GM12873 (cell line): ENCODE results near the gene WNK2.

Source experiments
- TF ChIP-seq, protein P1 (sequence below): IDR thresholded peaks from 2 replicates; pipeline ENCODE4 v1.5.1; 2012; ENCODE audit warnings: low read depth, mild to moderate bottlenecking, moderate library complexity, low read length, control low read depth; ENCODE audit not compliant: insufficient read depth; ENCODE audit errors: missing control alignments

Gene WNK2

DNA sequence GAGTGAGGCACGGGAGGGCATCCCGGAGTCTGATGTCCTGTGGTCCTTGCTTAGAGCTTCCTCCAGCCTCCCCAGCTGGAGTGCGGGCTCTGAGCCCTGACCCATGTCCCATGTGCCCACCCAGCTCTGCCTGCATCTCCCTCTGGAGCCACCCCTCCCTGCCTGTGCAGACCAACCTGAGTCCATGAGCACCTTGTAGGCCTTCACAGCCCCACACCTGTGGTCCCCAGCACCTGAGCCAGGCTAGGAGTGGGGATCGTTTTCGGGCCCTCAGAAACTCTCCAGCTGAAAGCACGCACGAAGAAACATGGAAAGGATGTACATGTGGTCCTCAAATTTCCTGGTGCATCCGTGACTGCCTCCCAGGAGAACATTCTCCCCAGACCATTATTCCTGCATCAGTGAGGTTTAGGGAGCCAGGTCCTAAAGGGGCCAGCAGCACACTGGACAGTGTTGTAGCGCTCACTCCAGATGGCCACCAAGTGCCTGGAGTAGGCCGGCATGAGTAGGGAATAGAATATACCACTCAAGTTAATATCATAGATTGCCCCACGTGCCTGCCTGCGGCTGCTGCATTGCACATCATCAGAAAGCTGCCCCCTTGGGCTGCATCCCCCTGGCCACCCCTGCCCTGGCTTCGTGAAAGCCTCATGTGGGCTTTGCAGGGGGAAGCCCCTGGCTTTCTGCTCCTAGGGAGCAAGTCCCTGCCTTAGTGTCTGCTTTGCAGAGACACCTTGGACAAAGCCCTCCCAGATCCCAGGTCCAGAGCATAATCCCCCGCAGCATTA, 80.6 kb downstream of the WNK2 start:
- TF ChIP-seq, protein P1, sequence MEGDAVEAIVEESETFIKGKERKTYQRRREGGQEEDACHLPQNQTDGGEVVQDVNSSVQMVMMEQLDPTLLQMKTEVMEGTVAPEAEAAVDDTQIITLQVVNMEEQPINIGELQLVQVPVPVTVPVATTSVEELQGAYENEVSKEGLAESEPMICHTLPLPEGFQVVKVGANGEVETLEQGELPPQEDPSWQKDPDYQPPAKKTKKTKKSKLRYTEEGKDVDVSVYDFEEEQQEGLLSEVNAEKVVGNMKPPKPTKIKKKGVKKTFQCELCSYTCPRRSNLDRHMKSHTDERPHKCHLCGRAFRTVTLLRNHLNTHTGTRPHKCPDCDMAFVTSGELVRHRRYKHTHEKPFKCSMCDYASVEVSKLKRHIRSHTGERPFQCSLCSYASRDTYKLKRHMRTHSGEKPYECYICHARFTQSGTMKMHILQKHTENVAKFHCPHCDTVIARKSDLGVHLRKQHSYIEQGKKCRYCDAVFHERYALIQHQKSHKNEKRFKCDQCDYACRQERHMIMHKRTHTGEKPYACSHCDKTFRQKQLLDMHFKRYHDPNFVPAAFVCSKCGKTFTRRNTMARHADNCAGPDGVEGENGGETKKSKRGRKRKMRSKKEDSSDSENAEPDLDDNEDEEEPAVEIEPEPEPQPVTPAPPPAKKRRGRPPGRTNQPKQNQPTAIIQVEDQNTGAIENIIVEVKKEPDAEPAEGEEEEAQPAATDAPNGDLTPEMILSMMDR = no peak

DNA sequence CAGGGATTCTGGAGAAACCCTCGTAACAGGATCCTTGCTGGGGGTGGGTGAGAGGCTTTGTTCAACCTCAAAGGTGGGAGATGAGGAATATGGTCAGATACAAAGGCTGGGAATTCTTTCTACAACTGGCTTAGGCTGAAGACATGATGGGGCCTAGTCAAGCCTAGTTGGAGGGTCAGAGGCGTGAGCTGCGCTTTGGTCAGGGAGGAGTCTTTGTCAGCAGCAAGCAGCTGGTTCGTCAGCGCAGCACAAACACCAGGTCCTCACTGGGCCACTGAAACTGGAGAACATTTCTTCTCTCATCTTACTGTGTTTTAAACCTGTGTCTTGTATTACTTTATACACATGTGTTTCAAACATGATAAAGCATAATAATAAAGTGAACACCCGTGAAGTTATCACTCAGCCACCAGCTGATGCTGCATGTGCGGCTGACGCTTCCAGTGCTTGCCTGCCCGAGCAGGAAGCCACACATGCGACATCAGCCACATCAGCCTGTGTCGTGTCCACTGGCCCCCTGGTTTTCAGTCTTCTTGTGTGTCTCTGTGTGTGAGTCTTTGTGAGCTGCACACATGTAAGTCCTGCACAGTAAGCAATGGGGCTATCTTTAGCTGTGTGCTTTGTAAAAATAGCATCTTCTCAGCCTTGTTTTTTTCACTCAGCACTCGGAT, 81.5 kb downstream of the WNK2 start:
- TF ChIP-seq, protein P1 = no peak

DNA sequence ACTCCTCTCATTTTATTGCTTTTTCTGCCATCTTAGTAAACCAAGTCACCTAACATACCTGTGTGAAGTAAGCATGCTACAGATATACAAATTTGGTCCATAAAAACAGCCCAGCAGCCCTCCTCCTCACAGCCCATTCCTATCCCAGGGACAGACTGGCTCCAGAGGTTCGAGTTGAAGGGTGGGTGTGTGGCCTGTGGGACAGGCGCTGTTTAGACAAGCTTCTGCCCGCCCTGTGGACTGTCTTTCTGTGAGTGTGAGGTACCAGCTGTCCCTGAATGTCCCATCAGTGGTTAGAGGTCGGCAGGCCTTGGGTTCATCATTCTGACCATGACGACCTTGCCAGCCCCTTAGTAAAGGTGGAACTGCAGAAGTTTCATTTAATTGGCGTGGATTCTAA, 82.0 kb downstream of the WNK2 start:
- TF ChIP-seq, protein P1 = no peak

DNA sequence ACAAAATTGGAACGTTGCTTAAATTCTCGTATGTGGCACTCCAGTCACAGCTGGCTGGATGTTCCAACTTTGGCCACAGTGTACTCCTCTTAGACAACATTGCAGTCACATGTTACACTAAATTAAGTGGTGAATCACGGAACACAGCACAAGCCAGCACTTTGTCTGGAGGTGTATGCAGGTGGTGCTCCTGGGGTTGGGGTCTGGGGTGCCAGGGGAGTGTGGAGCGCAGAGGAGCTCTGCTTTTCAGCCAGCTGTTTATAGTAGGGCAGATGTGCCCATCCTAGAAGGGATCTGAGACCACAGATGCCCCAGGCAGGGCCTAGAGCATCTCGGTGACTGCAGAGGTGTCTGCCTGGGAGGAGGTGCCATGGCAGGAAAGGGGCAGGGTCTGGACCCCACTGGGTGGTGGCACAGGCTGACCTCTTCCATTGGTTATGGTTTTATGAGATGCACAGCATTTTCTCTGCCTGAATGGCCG, 82.6 kb downstream of the WNK2 start:
- TF ChIP-seq, protein P1 = no peak

DNA sequence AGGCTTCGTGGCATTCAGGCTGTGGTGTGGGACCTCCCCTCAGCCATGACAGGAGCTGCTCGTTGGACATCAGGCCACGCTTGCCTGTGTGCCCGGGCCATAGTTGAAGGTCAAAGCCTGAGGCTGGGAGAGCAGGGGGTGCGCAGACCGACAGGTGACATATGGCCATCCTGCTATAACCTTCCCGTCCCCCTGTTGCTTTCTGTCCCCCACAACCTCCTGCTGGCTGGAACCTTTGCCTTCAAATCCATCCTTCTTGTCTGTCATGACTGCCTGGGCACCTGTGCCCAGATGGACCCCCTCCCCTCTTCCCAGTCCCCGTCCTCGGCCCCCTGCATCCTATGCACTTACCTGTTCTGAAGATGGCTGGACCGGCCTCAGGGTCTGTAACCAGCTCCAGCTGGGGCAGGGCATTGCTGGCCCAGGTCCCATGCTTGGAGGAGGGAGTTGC, 83.2 kb downstream of the WNK2 start:
- TF ChIP-seq, protein P1 = no peak

DNA sequence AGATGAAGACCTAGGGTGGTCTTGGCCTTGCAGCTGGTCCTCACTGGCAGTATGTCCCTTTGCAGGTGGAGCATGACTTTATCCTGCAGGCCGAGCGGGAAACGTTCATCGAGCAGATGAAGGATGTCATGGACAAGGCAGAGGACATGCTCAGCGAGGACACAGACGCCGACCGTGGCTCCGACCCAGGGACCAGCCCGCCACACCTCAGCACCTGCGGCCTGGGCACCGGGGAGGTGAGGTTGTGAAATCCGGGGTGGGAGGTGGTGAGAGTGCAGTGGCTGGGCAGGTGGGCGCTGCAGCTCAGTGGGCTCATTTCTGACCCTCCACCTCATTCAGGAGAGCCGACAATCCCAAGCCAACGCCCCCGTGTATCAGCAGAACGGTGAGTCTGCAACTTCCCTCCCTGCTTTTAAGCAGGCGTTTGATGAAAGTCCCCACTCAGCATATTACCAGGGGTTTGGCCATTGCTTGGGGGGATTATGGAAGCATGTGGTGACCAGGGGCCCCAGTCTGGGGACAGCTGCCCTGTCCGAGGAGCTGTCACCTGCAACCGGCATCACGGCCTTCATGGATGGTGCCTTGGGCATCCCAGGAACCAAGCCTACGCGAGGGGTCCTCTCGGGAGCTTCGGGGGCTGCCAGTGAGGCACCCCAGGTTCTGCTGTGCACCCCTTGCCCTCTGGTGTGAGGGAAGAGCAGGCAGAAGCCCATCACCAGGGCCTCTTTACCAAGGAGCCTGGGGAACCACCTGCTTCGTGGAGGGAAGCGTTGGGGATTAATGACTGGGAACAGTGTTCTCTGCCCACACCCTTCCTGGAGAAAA, 84.0 kb downstream of the WNK2 start:
- TF ChIP-seq, protein P1 = no peak
